ENCODE data around the gene NME5.
A peak's percentile ranks its signal among the peaks of the same experiment; 100 is the strongest.
"Not testable (repeated sequence)": the region's sequence is repeated elsewhere in the genome, so short reads cannot be mapped to it uniquely, and the experiment has no call there.

Gene NME5

DNA sequence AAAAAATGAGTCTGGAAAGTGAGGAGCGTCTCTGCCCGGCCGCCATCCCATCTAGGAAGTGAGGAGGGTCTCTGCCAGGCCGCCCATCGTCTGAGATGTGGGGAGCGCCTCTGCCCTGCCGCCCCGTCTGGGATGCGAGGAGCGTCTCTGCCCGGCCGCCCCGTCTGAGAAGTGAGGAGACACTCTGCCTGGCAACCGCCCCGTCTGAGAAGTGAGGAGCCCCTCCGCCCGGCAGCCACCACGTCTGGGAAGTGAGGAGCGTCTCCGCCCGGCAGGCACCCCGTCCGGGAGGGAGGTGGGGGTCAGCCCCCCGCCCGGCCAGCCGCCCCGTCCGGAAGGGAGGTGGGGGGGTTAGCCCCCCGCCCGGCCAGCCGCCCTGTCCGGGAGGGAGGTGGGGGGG is 69.2 kb downstream of the NME5 start:
- not testable (repeated sequence) for DNase-seq

DNA sequence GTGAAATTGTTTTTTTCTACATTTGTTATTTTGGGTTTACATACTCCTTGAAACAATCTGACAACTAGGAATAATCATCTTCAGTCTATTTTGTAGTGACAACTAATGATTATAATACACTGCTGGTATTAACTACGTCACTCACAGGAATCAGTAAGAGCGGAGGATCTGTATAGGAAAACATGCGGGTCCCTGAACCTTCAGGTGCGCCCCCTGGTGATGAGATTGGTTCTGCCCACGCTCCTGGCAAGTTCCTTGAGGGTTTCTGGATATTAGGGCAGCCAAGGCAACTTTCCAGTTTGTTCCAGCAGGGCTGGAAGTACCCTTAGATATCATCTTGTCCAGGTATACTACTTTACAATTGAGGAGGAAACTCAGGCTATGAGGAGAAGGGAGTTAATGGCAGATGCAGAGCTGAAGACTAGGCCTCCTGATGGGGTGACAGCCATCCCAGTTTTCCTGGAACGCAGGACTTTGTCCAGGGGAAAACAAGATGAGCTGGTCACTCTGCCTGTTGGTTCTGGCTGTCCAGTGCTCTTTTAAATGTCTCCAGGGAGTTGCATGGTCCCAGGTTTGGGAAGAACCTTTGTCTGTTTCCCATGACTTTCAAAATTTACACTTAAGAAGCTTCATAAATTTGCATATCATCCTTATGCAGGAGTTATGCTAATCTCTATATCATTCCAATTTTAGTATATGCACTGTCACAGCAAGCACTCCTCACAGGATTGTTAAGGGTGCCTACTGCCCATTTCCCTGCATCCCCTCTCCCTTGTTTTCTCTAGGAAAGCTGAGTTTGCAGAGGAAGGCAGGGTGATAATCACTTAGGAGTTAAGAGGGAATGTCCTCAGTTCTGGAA is 70.3 kb downstream of the NME5 start:
- peak; percentile 42 for DNase-seq

DNA sequence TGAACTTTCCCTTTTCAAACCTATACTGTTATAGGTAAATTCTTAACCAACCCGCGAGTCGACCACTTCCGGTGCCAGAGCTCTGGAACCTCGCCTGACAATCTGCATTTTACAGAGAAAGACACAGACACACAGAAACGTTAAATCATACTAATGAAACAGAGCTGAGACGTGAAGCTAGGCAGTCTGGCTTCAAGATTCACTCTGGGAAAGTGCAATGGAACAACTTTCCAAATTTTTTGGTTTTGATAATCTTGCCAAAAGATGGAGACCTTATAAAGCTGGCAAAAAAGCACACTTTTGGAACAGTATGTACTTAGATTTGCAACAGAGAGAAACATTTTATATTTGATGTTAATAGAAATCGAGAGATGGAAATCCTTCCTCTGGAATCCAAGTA is 71.3 kb downstream of the NME5 start:
- DNase-seq: no peak

All from NCI-H748 treated with DMSO at 0.1 percent for 48 hours (cell line).